ENCODE measurements around the gene STX11.
"Not testable (repeated sequence)": the region's sequence is repeated elsewhere in the genome, so short reads cannot be mapped to it uniquely, and the experiment has no call there.

STX11 gene

DNA sequence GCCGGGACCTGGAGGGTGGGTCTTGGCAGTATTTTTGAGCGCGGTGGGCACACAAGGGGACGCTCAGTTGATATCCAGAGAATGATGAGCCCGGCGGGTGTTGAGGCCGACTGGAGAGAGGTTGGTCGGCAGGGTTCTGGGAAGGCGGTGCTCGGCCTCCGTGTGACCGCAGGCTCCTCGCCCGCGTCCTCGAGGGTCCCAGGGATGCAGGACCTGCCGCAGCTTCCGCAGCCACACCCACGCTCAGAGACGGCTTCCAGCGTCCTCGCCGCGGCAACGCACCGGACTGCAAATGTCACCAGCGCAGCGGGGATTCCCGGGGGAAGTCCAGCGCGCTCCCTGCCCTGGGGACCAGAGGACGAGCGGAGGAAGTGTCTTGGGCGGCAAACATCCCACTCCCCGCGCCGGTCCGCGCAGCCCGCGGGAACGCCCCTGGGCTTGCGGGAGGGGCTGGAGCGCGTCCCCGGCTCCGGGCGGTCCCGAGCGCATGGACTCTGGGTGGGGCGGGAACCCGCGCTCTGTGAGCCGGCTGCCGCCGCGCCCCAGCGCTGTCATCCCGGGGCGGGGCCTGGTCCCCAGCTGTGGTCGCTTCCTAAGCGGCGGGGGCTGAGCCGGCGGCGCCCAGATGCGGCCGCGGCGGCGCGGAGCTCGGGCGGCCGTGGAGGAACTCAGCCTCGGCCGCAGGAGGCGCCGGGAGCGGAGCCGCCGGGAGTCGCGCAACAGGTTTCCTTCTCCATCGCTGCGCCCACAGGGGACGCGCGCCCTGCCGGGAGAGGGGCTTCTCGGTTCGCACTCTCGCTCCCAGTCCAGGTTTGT, at the start of gene STX11:
STX11 (plus strand) TSS at position 624 of the 816 bp plus-strand sequence. CDS start 36,111 bp downstream, outside the sequence.
- no peak for DNase-seq

DNA sequence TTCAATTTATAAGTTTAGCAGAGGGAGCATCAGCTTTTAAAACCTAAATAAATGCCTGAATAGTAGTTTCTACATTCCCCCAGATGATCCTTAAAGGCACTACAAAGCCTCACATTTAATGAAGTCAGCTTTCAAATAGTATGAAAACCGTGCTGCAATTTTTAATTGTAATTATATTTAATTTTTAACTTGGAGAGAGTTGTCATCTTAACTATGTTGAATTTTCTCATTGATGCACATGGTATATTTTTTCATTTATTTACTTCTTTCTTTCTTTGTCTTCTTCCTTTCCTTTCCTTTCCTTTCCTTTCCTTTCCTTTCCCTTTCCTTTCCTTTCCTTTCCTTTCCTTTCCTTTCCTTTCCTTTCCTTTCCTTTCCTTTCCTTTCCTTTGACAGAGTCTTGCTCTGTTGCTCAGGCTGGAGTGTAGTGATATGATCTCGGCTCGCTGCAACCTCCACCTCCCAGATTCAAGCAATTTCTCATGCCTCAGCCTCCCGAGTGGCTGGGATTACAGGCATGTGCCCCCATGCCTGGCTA, 47.2 kb upstream of the STX11 start:
- DNase-seq: no peak

DNA sequence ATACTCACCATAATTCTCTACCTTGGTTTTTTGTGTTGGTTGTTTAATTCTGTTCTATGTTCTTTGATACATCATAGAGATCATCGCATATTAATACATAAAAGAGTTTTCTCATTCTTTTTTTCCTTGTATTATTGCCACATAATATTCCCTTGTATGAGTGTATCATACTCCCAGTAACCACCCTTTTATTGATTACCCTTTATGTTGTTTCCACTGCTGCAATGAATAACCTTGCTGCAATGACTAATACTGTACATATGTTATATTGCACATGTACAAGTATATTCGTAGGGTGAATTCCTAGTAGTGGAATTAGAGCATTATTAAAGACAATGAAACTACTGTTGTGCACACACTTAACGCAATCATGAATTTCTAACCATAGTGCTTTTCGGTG, 45.8 kb upstream of the STX11 start:
- DNase-seq: no peak

DNA sequence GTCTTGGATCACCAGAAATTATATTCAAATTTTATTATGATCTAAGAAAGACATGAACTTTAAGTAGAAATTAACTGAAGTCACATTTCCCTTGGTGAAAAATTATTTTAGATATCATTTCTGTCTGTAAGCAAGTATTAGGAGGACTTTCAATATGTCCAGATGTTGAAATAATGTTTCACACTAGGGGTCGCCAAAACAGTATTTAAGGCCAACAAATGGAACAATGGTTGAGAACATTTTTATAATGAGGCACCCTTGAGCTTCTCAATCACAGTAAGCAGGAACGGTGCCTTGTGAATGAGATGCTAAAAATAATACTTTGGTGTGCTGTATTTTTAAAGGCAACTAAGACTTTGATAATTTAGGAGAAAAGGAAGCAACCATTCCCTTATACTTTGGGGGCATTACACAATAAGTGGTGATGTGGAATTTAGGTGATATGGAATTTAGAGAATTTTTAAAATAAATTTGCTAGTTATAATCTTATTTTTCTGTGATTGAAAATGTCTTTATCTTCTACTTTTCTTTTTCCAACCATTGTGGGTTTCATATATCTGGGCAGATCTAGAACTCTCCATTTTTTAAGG, 45.3 kb upstream of the STX11 start:
- no peak for DNase-seq

DNA sequence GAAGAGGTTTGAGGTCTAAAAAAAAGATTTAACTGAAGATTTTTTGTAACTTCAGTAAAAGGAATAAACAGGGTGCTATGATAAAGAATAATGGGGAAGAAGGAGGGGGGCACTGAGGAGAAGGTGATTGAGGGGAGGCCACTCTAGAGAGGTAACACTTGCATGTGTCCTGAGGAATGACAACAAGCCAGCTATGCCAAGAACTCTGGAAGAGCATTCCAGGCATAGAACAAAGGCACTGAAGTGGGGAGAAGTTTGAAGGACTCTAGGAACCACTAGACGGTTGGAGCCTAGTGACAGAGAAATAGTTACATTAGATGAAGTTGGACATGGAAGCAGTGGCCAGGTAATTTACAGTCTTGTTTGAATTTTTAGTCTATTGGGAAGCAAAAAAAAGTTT, 44.1 kb upstream of the STX11 start:
- no peak for DNase-seq

DNA sequence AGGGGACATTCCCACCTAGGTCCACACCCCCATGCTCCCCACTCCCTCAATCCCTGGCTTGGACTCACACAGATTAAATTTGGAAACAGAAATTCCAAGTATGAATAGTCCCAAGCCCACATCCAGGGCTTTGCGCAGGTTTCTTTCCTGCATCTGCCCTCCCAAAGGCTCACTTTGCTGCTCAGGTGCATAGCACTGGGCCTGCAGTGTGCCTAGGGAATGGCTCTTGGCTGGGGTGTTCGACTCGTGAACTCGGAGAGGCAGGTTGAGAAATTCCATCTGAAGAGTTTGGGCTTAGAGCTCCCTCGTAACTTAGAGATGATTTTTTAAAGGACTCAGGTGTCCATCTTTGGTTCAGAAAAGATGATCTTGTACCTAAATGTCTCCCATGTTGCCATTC, 40.1 kb upstream of the STX11 start:
- no peak for DNase-seq

DNA sequence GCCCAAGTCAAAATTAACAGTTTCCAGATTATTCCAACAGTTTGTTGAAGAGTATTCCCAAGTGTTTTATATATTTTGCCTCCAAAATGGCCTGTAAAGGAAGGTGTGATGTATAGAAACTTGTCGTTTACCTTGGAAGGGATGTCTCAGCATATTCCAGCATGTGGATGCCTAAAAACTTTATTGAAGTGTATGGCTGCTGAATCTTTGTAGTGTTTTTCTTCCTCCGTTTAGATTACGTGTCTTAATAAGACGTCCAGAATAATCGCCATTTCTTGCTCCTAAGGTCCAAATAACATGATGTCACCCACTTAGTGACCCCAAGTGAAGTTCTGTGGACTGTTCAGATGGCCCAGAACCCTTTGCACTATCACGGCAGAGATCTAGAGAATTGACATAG, 37.0 kb upstream of the STX11 start:
- DNase-seq: no peak

DNA sequence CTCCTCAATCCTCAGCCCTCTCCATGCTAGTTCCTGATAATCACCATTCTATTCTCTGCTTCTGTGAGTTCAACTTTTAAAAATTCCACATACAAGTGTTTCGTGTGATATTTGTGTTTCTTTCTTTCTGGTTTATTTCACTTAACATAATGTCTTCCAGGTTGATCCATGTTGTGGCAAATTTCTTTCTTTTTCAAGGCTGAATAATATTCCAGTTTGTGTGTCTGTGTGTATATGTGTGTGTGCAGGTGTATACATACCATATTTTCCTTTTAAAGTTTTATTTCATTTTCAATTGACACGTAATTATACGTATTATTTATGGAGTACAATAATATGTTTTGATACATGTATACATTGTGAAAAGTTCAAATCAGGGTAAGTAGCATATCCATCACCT, 35.1 kb upstream of the STX11 start:
- DNase-seq: no peak

DNA sequence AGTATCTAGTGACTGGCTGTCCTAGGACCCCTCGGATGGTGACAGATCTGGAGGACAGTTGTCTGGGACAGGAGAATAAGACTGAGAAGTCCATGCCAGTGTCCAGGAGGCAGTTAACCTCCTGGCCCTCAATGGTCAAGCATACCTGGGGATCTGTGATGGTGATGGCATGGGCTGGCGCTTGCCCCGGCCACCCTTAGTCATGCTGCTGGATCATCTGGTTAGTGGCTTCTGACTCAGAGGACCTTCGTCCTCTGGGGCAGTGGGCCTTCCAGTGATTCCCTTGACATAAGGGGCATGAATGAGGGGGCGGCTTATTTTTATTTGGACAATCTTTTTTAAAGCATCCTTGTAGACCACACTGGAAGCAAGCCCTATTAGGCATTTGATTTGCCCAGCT, 30.9 kb upstream of the STX11 start:
- no peak for DNase-seq

DNA sequence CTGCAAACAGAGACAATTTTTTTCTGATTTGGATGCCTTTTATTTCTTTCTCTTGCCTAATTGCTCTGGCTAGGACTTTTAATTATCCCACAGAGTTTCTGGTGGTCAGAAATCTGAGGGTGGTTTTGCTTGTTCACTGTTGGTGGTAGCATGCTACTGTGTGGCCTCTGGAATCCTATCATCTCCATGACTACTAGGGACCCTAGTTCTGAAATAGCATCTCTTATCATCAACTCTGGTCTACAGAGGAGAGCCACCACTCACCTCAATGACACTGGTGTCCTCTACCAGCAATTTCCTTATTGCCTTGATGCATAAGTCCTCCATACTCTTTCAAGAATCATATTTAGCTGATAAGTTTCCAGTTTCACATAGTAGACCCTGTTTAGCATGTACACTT, 27.5 kb upstream of the STX11 start:
- no peak for DNase-seq

DNA sequence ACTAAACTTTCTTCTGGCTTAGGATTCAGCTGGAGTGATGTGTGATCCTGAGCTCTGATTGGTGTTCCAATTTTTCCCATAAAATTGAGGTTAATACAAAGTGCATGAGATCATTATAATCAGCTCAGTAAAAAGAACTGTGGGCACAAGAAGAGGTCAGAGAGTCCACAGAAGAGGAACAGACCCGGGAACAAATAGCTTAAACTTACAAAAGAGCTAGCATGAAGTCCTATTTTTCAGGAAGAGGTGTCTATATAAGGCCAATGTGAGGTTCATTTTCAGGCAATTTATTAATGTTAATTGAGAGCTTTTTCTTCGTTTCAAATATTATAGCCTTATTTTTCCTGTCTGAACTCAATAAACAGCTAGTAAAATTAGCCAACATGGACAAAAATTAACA, 26.9 kb upstream of the STX11 start:
- DNase-seq: no peak

DNA sequence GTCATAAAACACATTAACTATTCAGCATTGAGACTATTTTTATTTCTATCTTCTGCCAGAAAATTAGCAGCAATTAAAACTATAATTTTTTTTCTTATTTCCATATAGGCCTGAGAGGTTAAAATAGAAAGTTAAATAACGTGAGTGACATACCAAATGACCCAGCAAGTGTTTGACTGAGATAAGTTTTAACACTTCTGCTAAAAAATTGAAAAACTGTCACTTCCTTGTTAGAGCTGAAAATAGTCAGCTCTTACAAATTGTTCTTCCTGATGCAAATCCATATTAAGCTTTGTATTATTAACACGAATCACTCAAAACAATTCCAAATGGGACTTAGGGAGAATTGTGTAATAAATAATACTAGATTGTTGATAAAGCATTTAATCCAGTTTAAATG, 26.5 kb upstream of the STX11 start:
- DNase-seq: no peak

DNA sequence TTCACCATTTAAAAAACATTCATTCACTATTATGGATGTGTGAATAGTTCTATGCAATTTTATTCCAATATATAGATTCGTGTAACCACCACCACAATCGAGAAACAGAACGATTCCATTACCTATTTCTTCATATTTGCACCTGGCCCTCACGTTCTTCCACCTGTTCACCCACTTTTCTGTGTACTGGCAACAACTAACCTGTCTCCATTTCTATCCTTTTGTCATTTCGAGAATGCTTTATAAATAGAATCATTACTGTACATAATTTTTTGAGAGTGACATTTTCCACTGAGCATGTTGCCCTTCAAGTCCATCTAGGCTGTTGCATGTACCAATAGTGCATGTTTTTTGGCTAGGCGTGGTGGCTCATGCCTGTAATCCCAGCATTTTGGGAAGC, 23.2 kb upstream of the STX11 start:
- no peak for DNase-seq

DNA sequence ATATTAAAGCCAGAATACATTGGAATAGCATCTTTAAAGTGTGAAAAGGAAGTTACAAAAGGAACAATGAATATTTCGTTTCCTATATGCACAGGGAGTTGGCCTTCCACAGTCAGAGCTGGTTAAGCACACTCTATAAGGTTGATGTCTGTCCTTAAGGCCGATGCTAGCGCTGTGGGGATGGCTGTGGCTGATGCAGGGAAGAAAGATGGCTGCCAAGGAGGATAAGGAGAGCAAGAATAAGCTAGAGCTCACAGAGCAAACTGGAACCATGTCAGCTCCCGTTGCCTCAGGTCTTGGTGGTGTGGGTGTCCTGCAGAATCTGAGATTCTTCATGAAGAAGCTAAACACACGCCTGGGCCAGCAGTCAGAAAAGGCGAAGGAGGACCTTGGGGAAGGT, 20.8 kb upstream of the STX11 start:
- DNase-seq: no peak

DNA sequence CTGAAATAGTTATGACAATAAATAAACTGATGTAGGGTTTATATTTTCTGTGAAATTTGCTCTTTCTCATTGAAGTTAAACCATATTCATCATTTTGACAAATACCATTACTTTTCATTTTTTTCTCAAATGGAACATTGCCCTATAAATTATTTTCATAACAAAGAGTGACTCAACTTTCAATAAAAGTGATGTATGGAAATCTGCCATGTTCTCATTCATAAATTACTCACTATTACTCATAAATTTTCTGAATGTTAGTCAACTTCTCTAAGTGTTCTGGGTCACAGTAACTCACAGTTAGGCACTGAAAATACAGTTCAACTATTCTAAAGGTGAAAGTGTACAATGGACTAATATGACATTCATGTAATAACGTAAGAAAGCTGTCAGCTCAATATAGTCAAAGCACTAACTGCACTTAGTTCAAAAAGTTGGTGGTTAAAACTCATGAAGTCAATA, 19.0 kb upstream of the STX11 start:
- no peak for DNase-seq

DNA sequence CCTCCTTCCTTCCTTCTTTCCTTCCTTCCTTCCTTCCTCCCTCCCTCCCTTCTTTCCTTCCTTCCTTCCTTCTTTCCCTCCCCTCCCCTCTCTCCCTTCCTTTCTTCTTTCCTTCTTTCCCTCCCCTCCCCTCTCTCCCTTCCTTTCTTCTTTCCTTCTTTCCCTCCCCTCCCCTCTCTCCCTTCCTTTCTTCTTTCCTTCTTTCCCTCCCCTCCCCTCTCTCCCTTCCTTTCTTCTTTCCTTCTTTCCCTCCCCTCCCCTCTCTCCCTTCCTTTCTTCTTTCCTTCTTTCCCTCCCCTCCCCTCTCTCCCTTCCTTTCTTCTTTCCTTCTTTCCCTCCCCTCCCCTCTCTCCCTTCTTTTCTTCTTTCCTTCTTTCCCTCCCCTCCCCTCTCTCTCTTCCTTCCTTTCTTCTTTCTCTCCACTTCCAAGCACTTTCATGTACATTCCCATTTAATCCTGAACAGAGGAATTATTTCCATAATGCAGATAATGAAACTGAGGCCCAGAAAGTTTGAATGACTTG, 18.1 kb upstream of the STX11 start:
- DNase-seq: not testable (repeated sequence)

DNA sequence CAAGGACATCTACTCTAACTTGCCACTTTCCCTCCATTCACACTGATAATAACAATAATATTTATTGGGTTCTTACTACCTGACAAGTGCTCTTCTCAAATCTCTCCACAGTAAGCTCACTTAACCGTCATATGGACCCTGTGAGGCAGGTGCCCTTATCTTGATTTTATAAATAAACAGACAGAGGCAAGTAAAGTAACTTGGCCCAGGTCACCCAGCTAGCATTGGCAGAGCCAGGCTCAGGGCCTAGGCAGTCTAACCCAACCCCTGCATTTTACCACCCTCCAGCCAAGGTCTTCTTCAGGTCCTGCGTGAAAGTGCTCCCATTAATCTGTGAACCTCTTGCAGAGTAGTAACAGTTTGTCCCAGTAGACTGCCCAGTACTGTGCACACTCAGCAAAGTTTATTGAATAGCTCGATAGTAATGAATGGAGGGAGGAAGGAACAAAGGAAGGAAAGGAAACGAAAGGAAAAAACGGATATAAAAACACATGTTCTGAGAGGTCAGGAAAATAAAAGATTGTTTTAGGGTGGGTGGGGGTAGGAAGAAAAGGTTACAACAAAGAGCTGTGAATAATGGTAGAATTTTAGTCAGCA, 17.0 kb upstream of the STX11 start:
- DNase-seq: no peak

DNA sequence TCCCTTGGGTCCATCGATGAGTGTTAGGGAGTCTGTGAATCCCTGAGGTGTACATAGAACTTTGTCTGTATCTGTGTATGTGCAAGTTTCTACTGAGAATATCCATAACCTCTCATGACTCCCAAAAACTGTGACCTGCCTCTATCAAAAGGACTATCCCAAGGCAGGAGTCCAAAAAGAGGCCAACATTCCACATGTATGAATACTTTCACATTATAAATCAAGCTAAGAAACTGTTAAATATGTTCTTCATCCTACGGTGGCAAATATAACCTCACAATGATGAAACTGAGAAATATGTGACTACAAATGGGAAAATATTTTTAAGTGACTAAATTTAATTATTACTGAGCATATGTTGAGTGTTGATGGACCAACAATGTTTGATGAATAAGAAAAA, 16.1 kb upstream of the STX11 start:
- DNase-seq: no peak

DNA sequence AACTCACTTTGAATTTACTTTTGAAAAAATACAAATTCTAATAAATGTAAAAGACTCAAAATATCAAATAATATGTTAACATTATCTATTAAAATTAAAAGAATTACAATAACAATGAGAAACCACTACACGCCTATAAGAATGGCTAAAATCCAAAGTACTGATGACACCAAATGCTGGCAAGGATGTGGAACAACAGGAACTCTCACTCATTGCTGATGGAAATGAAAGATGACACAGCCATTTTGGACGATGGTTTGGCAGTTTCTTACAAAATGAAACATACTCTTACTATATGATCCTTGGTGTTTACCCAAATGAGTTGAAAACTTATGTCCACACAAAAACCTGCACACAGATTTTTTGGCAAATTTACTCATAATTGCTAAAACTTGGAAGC, 15.6 kb upstream of the STX11 start:
- no peak for DNase-seq

DNA sequence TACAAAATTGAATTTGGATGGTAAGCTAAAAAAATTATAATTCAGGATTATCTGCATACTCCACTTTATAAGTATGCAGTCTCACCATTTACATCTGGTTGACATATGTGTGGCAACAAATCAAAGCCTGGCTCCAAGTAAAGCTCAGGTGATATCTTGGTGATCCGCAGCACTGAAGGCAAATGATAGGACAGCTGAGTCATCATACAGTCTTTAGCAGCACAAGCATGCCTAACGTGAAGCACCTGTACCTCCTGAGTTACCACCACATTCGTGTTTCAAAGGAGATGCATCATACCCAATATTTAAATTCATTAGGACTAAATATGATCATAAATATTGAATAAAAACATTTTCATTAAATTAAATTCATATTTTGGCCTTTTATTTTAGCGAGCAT, 11.8 kb upstream of the STX11 start:
- no peak for DNase-seq

DNA sequence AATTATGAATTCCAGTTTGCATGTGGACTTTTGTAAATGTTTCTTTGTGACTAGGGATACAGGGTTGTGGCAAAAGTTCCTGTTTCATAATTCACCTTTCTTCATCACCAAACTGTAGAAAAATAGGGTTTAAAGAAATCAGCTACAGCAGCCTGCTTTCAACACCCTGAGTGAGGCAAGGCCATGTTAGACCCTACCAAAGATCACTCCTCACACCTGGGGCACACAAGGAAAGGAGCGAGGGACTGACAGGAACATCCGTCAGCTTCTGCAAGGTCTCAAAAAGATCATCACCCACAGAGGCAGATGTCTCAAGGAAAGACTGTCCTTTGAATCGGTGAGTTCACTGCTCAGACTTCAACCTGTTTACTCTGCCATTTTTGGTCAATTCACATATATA, 10.5 kb upstream of the STX11 start:
- DNase-seq: no peak

DNA sequence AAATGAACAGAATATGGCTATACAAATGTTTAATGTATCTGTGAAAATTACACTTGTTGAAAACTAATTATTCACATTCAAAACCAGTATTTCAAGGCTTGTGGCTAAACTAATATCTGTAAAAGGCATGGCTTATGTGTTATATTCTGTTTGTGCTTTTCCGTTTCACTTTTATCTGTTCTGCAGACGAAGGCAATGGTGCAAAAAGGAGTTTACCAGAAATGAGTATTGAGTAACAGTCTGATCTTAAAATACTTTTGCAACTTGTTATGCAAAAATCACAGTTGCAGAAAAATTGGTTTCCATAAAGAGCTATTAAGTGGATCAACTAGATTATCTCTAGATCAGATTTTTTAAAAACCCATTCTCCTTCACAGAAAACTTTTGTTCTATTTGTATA, 9.4 kb upstream of the STX11 start:
- DNase-seq: no peak

DNA sequence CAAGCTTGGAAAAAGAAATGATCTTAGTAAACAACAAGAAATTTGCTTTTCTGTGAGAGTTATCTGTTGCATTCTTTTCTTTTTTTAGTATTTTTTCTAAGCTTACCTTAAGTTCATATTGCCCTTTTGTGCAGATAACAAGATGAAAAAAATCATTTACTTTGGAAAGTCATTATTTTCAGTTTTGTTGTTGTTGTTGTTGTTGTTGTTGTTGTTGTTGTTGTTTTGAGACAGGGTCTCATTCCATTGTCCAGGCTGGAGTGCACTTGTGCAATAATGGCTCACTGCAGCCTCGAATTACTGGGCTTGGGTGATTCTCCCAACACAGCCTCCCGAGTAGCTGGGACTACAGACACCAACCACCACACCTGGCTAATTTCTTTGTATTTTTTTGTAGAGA, 8.8 kb upstream of the STX11 start:
- no peak for DNase-seq

DNA sequence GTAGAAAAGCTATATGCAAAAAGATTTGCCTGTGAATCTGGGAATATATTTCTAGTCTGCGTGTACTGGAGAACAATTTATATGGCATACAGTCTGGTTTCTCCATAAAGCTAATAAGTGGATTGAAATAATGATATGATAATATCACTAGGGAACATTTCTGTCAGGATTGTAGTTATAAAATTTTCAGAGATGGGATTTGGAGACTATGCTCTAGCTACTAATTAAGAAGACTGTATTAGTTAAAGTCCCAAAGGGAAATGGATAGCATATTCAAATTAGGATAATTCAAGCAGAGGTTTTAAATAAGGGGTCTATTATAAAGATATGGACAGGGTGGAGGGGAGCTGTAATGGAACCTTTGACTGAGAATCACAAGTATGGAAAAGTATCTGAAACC, 7.2 kb upstream of the STX11 start:
- no peak for DNase-seq

Data from NCI-H446 treated with DMSO at 0.1 percent for 48 hours (cell line).